Mammary epithelial cell (primary cell): ENCODE data around the gene FAM53B.

Experiments
- CTCF ChIP-seq, 2 donors: IDR thresholded peaks in 1 of 2; conservative IDR thresholded peaks in 1 of 2; 2 replicates each; pipeline ENCODE4 v1.5.1; 2011 to 2012; ENCODE audit warnings: inconsistent platforms in 2 of 2, low read length in 2 of 2, mild to moderate bottlenecking in 2 of 2, control low read depth in 1 of 2, low read depth in 1 of 2; ENCODE audit not compliant: insufficient read depth in 1 of 2; ENCODE audit errors: extremely low read depth in 1 of 2
- EZH2 ChIP-seq: IDR thresholded peaks from 2 replicates; pipeline ENCODE4 v1.6.1; 2012; ENCODE audit warnings: low read length, inconsistent platforms, borderline replicate concordance

DNA sequence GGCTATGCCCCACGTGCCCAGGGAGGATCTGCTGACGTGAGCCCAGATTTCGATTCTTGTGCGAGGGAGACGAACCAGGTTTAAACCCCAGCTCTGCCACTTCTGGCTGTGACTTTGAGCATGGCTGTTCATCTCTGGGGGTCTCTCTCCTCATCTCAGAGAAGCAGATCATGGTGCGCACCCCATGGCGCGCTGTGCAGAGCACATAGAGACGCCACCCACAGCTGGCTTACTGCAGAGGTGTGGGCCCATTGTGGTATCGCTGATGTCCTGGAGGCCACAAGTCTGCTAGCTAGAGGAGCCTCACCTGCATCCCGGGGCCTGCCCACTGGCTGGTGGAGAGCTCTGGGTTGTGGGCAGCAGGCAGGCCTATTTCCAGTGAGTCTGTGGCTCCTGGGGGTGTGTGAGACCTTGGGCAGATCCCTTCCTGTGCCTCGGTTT lies 142.0 kb downstream of the FAM53B start:
- no peak for TF ChIP-seq CTCF (conservative IDR thresholded peaks at IDR 0.05 in 1 of 2, IDR thresholded peaks at IDR 0.05 in 1 of 2; ENCODE audit: extremely low read depth in 1 of 2, insufficient read depth in 1 of 2, low read depth in 1 of 2, low read length in 2 of 2)
- no peak for TF ChIP-seq EZH2
